ENCODE data around the gene SEMA6D.
"Not testable (repeated sequence)": the region's sequence is repeated elsewhere in the genome, so short reads cannot be mapped to it uniquely, and the experiment has no call there.

Gene SEMA6D

DNA sequence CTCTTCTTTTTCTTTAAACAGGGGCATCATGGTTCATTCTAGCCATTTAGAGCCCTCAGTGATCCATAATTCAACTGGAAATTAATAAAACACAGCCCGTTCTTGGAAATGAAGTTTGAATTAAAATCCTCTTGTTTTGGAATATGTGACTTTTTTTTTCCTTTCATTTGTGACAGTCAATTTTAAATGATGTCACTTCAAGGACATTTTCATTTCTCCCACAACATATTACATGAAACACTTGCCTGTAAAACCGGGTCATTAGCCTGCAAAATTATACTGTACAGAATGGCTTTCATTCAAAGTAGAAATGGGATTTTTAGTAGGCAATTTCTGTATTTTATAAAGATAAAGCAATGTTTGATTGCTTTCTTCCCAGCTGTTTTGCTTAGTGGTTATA, 789 bp upstream of the SEMA6D start:
- no peak for DNase-seq (ENCODE audit: low read depth)

DNA sequence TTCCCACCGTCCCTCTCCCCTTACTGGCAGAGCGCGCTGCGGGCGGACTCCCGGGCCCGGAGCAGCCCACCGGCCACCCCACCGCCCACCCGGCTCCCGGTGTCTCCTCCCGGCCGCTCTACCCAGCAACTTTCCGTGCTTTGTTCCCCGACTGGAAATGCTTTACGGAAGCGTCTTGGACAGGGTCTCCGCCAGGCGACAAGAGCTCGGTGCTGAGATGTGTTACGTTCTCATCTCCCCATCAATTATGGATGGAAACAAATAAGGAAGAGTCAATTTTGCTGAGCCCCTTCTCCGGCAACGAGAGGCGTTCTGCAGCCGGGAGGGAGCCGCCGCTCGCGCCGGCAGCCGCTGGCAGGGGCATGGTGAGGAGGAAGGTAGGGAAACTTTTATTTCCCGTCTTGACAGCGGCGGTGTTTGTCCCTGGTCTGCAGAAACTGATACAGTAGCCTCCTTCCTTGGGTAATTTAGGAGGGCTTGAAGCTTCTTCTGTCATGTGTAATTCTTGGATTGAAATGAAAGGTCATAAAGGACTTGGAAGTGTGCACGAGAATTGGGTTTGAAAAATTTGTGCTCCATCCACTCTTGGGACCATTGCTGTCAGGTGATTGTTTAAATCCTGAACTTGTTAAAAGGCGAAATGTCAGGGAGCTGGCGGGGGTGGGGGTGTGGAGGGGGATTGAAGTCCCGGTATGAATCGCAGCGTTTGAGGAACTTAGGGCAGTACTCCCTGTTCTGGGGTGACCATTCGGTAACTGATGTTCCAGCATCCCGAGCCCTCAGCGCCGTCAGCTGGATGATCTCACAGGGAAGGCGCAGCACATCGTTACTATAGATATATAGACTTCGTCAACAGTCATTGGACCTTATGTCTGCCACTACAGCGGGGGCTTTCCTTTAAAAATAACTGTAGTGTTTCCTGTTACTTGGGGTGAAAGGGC, 1.5 kb downstream of the SEMA6D start:
- DNase-seq (ENCODE audit: low read depth), result no peak

DNA sequence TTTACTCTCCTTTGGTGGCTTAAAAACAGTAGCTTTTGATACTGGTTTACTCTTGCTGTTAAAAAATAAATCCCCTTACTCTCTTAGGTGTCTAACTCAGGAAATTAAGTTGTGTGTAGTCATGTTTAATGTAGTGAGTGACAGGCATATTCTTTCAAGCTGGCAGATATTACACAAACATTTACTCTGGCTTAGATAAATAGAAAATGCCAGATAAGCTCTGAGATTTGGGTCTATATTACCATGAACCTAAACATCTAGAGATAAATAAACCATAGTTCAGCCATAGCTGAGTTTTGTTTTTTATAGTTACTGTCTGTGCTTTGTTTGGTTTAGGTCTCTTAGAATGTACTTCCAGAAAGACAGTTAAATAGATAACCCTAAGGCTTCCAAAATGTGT, 2.4 kb downstream of the SEMA6D start:
- no peak for DNase-seq (ENCODE audit: low read depth)

GRCh38 chr15:47720555-47720954, 3.2 kb downstream of the SEMA6D start:
- DNase-seq (ENCODE audit: low read depth), result no peak

DNA sequence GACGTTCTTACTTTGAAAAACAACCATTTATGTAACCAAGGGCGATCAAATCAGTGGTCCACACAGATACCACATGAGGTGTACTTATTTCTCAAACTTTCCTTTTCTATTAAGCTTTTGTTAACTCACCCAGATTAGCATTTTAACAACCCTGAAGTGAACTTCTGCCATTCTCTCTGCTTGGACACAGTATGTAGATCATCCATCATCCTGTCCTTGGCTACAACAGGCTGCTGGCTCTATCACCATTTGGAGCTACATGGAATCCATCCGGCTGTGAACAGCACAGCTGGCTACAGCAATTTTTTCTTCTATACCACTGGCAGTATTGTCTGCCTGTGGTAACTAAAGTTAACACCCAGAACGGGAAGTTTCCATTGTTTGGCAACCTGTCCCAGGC, 4.4 kb downstream of the SEMA6D start:
- no peak for DNase-seq (ENCODE audit: low read depth)

DNA sequence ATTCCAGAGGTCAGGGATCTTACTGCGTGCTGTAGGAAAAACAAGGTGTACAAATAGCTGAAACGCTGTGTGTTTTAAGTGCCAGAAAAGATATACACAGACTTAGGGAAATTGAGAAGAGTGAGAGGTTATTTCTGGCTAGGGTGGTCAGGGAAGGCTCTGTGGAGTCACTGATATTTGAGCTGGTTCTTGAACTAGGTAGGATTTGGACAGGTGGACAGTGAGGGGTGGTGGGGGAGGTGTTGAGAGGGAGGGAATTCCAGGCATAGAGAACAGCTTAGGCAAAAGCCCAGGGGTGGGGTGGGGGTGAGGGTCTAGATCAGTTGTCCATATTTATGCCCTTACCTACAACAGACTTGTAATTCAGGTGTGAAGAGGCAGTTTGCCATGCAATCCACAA, 7.0 kb downstream of the SEMA6D start:
- no peak for DNase-seq (ENCODE audit: low read depth)

DNA sequence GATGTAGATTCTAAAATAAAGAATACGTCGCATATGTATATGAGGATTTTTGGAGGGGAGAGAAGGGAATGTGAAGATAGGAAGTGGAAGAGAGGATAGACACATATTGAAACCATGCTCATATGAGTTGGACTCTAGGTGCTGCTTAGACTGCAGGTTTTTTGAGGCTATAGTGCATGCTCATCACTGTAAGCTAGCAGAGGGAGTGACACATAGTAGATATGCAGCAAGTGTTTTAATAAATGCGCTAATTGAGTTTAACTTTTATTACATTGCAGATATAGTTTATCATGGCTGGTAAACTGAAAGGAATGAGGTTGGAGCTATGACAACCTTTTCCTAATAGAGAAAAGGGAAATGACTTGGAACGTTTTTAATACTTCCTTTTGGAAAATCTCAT, 7.7 kb downstream of the SEMA6D start:
- DNase-seq (ENCODE audit: low read depth), result no peak

GRCh38 chr15:47725906-47726305, 8.6 kb downstream of the SEMA6D start:
- DNase-seq (ENCODE audit: low read depth), result no peak

GRCh38 chr15:47726399-47726823, 9.1 kb downstream of the SEMA6D start:
- DNase-seq (ENCODE audit: low read depth), result no peak

GRCh38 chr15:47727137-47727536, 9.8 kb downstream of the SEMA6D start:
- no peak for DNase-seq (ENCODE audit: low read depth)

DNA sequence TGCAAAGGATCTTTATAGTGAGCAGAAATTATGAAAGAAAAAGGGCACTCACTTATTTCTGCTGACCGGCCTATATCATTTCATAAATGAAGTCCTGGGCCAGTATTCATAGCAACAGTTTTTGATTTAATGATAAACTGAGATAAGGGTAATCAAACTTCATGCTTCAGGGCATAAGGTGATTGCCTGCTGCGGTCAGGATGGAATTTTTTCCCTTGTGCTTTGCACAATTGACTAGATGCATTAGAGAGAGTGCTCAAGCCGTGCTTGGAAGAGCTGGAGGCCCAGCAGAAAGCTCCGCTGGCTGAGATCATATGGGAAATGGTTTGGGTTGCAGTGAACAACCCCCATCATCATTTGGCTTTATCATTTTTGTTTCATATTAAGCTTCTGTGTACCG, 10.4 kb downstream of the SEMA6D start:
- DNase-seq (ENCODE audit: low read depth), result no peak

GRCh38 chr15:47728426-47728825, 11.1 kb downstream of the SEMA6D start:
- no peak for DNase-seq (ENCODE audit: low read depth)

DNA sequence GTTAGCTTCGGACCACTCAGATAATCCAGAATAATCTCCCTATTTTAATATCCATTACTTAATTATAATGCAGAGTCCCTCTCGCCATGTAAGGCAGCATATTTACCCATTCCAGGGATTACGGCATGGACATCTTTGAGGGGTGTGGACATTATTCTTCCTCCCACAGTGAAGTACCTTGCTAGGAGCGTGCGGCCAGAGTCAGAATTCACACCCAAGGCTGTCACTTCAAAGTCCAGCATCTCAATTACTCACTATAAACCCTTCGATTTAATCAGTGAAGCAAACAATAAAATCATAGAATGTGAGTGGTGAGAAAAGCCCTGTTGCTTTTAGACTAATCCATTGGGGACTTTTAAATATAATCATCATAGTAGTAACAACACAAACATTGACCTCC, 11.6 kb downstream of the SEMA6D start:
- no peak for DNase-seq (ENCODE audit: low read depth)

DNA sequence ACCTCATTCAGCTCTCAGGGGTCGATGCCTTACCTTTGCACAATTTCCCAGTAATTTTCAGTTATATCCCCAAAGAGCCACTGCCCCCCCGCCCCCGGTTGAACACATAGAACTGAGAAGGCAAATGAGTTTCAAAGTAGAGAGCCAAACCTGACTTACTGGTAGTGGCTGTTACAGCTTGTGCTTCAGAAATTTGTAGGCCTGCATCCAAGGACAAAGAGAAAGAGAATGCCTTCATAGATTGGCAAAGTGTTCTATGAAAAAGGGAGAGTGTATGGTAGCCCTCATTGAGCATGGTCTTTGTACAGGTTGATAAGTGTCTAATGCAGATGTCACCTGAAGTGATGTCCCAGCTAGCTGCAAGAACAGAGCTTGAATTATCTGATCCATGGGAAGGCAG, 13.9 kb downstream of the SEMA6D start:
- DNase-seq (ENCODE audit: low read depth), result no peak

DNA sequence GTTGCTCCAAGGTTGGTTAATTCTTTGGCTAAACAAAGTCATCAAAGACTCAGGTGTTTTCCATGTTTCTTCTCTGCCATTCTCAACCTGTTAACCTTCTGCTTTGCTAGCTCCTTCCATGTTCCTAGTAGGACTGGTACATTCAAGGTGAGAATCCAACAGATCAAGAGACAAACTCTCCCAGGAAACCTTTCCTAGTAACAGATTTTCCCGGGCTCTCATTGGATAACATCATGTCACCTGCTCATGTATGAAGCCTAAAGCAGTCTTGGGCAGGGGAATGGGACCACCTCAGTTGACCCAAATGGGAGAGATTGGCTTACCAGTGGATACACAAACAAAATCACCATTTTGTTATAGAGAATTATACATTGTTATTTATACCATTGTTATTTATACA, 14.9 kb downstream of the SEMA6D start:
- no peak for DNase-seq (ENCODE audit: low read depth)

- no peak for DNase-seq (ENCODE audit: low read depth)
Observed at GRCh38 chr15:47733085-47733484, 15.8 kb downstream of the SEMA6D start.

GRCh38 chr15:47736143-47736786, 19.0 kb downstream of the SEMA6D start:
- DNase-seq (ENCODE audit: low read depth), result peak; percentile 15

DNA sequence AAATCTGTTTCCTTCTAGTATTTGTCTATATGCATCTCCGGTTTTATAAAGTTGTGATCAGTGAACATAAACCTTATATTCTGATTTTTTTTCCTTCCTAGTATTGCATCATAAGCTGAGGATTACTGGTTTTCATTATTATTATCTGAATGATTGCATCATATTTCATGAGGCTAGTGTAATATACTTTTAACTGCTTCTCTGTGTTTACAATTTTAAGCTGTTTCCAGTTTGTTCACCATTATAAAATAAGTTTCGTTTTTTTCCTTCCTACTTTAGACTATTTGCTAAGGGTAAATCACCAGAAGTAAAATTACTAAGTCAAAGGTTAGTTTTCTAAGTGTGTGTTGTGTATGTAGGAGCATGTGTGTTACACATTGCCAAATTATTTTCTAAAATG, 20.2 kb downstream of the SEMA6D start:
- peak; percentile 34 for DNase-seq (ENCODE audit: low read depth)

DNA sequence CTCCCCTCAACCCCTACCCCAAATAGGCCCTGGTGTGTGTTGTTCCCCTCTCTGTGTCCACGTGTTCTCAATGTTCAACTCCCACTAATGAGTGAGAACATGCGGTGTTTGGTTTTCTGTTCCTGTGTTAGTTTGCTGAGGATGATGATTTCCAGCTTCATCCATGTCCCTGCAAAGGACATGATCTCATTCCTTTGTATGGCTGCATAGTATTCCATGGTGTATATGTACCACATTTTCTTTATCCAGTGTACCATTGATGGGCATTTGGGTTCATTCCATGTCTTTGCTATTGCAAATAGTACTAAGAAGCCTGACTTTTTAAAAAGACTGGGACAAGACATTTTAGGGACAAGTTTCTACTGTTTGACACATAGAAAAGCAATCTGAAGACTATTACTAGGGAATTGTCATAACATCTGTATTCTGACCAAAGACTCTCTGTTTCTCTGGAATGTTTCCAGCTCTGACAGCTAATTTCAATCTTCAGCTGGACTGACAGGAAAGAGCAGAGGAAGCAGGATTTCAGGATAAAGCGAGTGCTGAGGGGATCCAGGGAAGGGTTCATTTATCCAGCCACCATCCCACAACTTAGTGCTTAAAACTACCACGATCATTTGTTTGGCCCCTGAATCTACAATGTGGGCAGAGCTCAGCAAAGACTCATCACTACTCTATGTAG, 21.0 kb downstream of the SEMA6D start:
- not testable (repeated sequence) for DNase-seq (ENCODE audit: low read depth)

GRCh38 chr15:47741082-47741481, 23.8 kb downstream of the SEMA6D start:
- DNase-seq (ENCODE audit: low read depth), result no peak

DNA sequence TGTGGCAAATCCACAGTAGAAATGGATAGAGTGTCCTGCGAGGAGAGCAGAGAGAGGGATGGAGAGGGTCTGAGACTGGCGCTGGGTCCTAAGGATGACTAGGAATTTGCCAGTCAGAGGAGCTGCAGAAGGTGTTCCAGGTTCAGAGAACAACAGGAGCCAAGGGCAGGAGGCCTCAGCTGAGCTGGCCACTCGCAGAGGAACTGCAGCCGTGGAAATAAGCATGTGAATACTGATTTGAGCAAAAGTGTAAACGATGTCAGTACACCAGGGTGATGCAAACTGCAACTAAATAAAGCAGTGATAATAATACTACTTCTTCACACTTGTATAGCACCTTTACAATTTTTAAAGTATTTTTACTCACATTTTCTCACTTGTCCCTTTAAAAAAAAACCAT, 24.6 kb downstream of the SEMA6D start:
- no peak for DNase-seq (ENCODE audit: low read depth)

- DNase-seq (ENCODE audit: low read depth), result no peak
Observed at GRCh38 chr15:47742334-47742733, 25.0 kb downstream of the SEMA6D start.

DNA sequence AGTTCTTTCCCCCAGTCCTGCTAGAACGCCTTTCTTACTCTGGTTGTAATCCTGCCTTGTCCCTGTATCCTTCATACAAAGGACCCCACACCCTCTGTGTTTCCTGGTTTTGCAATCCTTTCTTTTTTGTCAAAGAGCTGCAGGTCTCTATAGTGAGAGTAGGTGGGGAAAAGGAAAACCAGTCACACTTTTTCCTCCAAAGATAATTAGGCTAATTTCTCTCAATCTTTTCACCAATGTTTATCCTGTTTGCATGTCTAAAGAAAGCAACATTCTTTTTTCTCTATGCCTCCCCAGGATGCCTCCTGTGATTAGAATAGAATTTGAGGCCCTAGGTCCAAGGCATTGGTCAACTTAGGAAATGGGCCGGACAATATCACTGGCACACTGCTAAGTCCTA, 25.4 kb downstream of the SEMA6D start:
- DNase-seq (ENCODE audit: low read depth), result no peak
